GM12875 (cell line): ENCODE results near the gene WNT6.
A peak's percentile ranks its signal among the peaks of the same experiment; 100 is the strongest.

Experiments used
- H3K4me3 ChIP-seq: one replicate; pipeline ENCODE4 v1.5.1; 2011; ENCODE audit warnings: low read depth, low read length, control low read depth
- CTCF ChIP-seq: IDR thresholded peaks from 2 replicates; pipeline ENCODE4 v1.5.1; 2011; ENCODE audit warnings: low read depth, mild to moderate bottlenecking, control low read depth, inconsistent platforms, low read length, moderate library complexity, borderline replicate concordance; ENCODE audit not compliant: insufficient read depth

The WNT6 gene

DNA sequence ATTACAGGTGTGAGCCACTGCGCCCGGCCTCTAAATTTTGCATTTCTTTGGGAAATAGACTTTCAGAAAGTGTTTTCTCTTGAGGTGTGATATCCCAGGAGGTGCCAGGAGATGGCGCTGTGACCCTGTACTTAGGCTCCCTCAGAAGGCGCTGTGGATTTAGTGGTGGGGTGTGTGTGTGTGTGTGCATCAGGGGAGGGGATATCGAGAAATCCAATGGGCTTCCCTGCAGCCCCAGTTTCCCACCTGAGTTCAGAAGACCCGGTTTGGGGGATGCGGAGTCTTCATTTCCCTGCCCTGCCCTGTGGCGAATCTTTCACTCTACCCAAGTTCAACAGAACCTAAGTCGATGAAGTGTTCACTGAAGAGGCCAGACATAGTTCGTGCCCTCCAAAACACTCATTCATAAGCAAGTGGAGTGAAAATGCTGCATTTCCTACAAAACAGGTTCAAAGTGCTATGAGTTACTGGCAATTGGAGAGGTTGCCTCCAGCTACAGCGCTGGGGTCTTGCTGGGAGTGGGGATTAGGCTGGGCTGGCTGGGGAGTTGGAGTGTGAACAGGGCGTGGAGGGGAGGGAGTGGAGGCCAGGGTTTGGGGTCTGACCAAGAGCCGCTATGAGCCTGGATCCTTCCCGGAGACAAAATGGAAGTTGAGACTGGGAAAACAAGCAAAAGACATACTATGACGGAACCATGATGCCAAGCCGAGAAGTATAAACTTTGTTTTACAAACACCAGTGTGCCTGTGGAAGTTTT is 6.5 kb upstream of the WNT6 start:
- H3K4me3 ChIP-seq, result no peak overlapping the region
- peak; percentile 82 for TF ChIP-seq CTCF

DNA sequence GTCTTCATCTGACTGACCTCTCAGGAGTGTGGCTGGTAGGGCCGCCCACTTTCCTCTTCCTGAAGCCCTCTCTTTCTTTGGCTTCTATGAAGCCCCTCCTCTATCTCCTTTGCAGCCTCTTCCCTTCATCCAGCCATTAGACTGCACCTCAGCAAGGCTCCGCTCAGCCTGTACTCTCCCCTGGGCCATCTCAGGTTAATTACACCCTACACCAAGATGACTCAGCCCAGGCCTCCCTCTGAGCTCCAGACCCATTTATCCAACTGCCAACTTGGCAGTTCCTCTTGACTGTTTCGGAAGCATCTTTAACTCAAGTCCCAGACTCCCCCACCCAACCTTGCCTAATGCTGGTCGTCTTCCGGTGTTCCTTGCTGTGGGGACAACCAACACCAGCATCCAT is 5.8 kb upstream of the WNT6 start:
- TF ChIP-seq CTCF, result no peak
- no peak overlapping the region for H3K4me3 ChIP-seq

DNA sequence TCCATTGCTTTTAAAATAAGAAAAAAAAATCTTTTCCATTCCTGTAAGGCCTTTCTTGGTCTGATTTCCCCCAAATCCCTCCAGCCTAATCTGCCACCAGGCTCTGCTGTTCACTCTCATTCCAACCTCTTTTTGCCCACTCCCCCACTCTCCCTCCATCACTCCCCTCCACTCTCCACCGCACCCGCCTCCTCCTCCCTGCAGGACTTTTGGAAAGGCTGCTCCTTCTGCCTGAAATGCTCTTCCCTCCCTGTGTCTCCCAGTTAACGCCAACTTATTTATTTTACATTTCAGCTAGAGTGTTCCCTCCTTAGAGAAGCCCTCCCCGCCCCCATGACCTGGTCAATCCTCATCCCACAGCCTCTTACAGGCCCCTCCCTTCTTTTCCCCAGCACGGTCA is 4.7 kb upstream of the WNT6 start:
- no peak overlapping the region for H3K4me3 ChIP-seq
- TF ChIP-seq CTCF, result no peak

GRCh38 chr2:218855305-218856166 is 4.1 kb upstream of the WNT6 start:
- TF ChIP-seq CTCF, result no peak
- H3K4me3 ChIP-seq, result no peak overlapping the region

- H3K4me3 ChIP-seq, result no peak overlapping the region
These were observed 3.3 kb upstream of the WNT6 start for GRCh38 chr2:218856167-218856895.

DNA sequence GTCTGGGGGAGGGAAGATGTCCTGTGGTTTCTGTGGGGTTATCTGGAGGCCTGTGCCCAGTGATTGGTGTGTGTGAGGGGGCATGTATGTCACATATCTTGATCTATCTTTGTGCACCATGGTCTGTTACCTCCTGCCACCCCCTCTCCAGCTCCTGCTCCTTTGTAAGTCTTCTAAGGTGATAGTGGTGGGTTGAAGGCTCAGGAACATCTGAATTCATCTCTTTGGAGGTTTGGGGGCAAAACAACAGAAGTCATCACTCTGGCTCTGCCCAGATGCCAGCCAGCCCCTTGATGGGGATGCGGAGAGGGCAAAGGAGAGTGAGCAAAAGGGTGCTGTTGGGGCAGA is 2.7 kb upstream of the WNT6 start:
- no peak overlapping the region for H3K4me3 ChIP-seq
- no peak for TF ChIP-seq CTCF

More at GRCh38 chr2:218856167-218856895, 3.3 kb upstream of the WNT6 start:
- TF ChIP-seq CTCF, result no peak
